ENCODE measurements around the gene ZNF790.

Gene ZNF790

DNA sequence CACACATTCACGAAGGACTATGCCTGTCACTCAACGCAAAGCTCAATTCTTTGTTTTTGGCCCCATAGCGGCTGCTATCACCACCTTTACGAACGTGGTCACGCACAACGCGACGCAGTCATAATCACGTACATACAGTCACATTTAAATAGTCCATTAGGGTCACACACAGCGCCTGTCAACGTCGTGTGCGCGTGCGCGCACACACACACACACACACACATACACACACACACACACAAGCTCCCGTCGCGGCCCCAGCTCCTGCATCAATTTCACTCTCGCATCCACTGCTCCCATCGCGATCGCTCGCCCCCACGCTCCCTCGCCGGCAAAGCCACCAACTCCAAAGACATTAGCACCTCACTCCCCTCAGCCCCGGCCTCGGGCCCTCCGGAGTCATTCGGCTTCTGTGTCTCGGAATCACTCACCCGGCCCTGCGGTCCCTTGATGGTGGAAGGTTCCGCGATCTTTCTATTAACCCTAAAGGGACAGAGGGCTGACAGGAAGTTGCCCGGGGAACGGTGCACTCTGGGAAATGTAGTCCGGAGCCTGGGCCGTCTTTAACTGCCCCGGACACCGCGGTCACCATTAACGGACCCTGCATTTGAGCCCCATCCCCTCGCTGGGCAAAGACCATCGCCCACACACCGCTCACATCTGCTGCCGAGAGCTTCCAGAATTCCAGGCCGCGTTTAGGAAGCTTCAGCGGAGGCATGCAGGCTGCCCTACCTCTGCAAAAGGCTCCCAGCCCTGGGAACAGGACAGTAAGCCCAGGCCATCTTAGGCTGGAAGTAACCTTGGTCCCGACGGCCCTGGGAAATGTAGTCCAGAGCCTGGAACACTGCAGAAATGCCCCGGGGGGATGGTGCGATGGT lies at the start of gene ZNF790:
TSS of gene ZNF790 (minus strand) at position 482 of the 878 bp plus-strand sequence. CDS start 12,768 bp downstream, outside the sequence.
- Histone ChIP-seq H3K4me1 (ENCODE audit: control insufficient read depth in 5 of 5, insufficient read depth in 5 of 5, low read length in 5 of 5) (peaks cover 2 to 21% (median 18%) of the 10 kb centered on the region in 5 donors), H3K9me3 (ENCODE audit: control insufficient read depth in 5 of 5, low read length in 5 of 5) (peaks cover 5 to 33% (median 27%) of the 10 kb centered on the region in 5 donors)

DNA sequence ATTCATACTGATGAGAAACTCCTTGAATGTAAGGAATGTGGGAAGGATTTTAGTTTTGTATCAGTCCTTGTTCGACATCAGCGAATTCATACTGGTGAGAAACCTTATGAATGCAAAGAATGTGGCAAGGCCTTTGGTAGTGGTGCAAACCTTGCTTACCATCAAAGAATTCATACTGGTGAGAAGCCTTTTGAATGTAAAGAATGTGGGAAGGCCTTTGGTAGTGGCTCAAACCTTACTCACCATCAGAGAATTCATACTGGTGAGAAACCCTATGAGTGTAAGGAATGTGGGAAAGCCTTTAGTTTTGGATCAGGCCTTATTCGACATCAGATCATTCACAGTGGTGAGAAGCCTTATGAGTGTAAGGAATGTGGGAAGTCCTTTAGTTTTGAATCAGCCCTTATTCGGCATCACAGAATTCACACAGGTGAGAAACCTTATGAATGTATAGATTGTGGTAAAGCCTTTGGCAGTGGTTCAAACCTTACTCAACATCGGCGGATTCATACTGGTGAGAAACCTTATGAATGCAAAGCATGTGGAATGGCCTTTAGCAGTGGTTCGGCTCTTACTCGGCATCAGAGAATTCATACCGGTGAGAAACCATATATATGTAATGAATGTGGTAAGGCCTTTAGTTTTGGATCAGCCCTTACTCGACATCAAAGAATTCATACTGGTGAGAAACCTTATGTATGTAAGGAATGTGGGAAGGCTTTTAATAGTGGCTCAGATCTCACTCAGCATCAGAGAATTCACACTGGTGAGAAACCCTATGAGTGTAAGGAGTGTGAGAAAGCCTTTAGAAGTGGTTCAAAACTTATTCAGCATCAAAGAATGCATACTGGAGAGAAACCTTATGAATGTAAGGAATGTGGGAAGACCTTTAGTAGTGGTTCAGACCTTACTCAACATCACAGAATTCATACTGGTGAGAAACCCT lies 39.1 kb upstream of the ZNF790 start:
- H3K9me3 ChIP-seq (ENCODE audit: control insufficient read depth in 5 of 5, low read length in 5 of 5) = peaks cover 77 to 97% (median 87%) of the 10 kb centered on the region in 5 donors
- no peak overlapping the region for H3K27ac ChIP-seq (ENCODE audit: low read depth, low read length)
- no peaks in the 10 kb centered on the region for H3K27me3 ChIP-seq (ENCODE audit: control insufficient read depth in 5 of 5, insufficient read depth in 4 of 5, low read length in 5 of 5)
- peaks cover 0 to 3% (median 0%) of the 10 kb centered on the region in 5 donors for H3K4me1 ChIP-seq (ENCODE audit: control insufficient read depth in 5 of 5, insufficient read depth in 5 of 5, low read length in 5 of 5)
- H3K4me3 ChIP-seq (ENCODE audit: low read depth in 1 of 5, low read length in 5 of 5) = peak overlapping the region; percentile 38 to 76 (median 56)
- no peak overlapping the region for H3K9ac ChIP-seq (ENCODE audit: low read length in 5 of 5)
- peaks cover 26 to 49% (median 45%) of the 10 kb centered on the region in 5 donors for H3K36me3 ChIP-seq (ENCODE audit: control insufficient read depth in 5 of 5, insufficient read depth in 5 of 5, low read length in 5 of 5)

More for the DNA sequence above, at the start of gene ZNF790:
- H3K27me3 ChIP-seq (ENCODE audit: control insufficient read depth in 5 of 5, insufficient read depth in 4 of 5, low read length in 5 of 5) = no peaks in the 10 kb centered on the region
- H3K4me3 ChIP-seq (ENCODE audit: low read depth in 1 of 5, low read length in 5 of 5) = peak within 1 kb of the TSS; percentile 93 to 100 (median 98)
- H3K9ac ChIP-seq (ENCODE audit: low read length in 5 of 5) = peak within 1 kb of the TSS; percentile 82 to 95 (median 84)
- peak within 1 kb of the TSS; percentile 89 for H3K27ac ChIP-seq (ENCODE audit: low read depth, low read length)
- peaks cover 3 to 16% (median 14%) of the 10 kb centered on the region in 5 donors for H3K36me3 ChIP-seq (ENCODE audit: control insufficient read depth in 5 of 5, insufficient read depth in 5 of 5, low read length in 5 of 5)

DNA sequence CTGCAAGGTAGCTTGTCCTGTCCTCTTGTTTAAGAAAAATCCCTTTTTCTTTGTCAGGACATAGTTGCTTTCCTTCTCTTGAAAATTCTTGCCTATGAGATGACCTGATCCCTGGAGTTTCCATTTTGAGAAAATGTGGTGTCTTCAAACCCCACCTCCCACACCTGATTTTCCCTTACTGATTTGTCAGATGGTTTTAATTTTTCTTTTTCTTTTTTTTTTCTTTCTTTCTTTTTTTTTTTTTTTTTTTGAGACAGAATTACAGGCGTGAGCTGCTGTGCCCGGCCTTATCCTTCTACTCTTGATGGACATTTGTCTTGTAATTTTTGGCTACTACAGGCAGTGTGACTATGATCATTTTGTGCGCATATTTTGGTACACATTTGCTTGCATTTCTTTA lies 13.7 kb upstream of the ZNF790 start:
- Histone ChIP-seq H3K4me3 (ENCODE audit: low read depth in 1 of 5, low read length in 5 of 5) (peak overlapping the region; percentile 91 to 99 (median 94)), H3K4me1 (ENCODE audit: control insufficient read depth in 5 of 5, insufficient read depth in 5 of 5, low read length in 5 of 5) (peaks cover 0 to 23% (median 22%) of the 10 kb centered on the region in 5 donors), H3K9me3 (ENCODE audit: control insufficient read depth in 5 of 5, low read length in 5 of 5) (peaks cover 0 to 22% (median 4%) of the 10 kb centered on the region in 5 donors), H3K36me3 (ENCODE audit: control insufficient read depth in 5 of 5, insufficient read depth in 5 of 5, low read length in 5 of 5) (peaks cover 4 to 26% (median 17%) of the 10 kb centered on the region in 5 donors), H3K9ac (ENCODE audit: low read length in 5 of 5) (peak overlapping the region in 1 of 5 donors; percentile 94), H3K27ac (ENCODE audit: low read depth, low read length) (no peak overlapping the region), H3K27me3 (ENCODE audit: control insufficient read depth in 5 of 5, insufficient read depth in 4 of 5, low read length in 5 of 5) (no peaks in the 10 kb centered on the region)

DNA sequence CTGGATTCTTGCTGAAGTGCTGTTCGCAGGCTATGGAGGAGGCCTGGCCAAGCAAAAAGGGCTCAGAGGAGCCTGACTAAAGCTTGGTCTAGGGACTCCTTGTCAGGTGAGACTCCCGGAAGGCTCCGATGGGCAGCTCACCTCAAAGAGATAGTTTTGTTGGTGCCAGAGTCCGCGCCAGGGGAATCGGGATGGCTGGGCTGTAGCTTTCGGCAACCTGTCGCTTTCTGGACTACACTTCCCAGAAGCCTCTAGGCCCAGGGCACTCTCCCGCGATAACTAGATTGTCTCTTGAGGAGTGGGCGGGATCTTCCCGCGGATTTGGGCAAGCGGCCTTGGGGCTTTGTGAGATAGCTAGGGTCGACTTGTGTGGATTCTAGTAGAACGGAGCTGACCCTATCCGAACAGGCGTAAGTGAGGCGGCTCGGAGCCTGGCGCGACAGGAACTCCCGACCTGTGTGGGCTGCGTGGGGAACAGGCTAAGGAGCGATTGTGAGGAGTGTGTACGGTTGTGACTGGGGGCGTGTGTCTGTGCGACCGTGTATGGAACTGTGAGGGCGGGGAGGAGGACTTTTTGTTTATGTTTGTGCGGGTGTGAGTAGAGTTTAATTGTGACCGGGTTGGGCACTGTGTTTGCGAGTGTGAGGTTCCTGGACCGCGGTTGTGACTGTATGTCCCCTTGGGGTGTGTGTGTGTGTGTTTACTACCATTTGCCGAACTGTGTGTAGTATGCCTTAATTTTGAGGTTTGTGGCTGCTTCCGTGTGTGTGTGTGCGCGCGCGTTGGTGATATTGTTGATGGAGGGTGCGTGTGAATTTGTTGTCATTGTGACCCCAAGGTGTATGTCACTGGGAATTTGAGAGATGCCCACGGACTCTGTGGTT lies 12.6 kb upstream of the ZNF790 start, which contains the start of gene ZNF345:
TSS of gene ZNF345 (plus strand) at position 318 of the 884 bp plus-strand sequence. CDS start 25,955 bp downstream, outside the sequence.
- peak within 1 kb of the TSS; percentile 79 to 97 (median 94) for H3K9ac ChIP-seq (ENCODE audit: low read length in 5 of 5)
- H3K4me3 ChIP-seq (ENCODE audit: low read depth in 1 of 5, low read length in 5 of 5) = peak within 1 kb of the TSS; percentile 91 to 99 (median 94)
- peaks cover 4 to 17% (median 12%) of the 10 kb centered on the region in 5 donors for H3K36me3 ChIP-seq (ENCODE audit: control insufficient read depth in 5 of 5, insufficient read depth in 5 of 5, low read length in 5 of 5)
- peak within 1 kb of the TSS; percentile 81 for H3K27ac ChIP-seq (ENCODE audit: low read depth, low read length)
- peaks cover 0 to 23% (median 22%) of the 10 kb centered on the region in 5 donors for H3K4me1 ChIP-seq (ENCODE audit: control insufficient read depth in 5 of 5, insufficient read depth in 5 of 5, low read length in 5 of 5)
- H3K27me3 ChIP-seq (ENCODE audit: control insufficient read depth in 5 of 5, insufficient read depth in 4 of 5, low read length in 5 of 5) = no peaks in the 10 kb centered on the region
- peaks cover 0 to 15% (median 4%) of the 10 kb centered on the region in 5 donors for H3K9me3 ChIP-seq (ENCODE audit: control insufficient read depth in 5 of 5, low read length in 5 of 5)

DNA sequence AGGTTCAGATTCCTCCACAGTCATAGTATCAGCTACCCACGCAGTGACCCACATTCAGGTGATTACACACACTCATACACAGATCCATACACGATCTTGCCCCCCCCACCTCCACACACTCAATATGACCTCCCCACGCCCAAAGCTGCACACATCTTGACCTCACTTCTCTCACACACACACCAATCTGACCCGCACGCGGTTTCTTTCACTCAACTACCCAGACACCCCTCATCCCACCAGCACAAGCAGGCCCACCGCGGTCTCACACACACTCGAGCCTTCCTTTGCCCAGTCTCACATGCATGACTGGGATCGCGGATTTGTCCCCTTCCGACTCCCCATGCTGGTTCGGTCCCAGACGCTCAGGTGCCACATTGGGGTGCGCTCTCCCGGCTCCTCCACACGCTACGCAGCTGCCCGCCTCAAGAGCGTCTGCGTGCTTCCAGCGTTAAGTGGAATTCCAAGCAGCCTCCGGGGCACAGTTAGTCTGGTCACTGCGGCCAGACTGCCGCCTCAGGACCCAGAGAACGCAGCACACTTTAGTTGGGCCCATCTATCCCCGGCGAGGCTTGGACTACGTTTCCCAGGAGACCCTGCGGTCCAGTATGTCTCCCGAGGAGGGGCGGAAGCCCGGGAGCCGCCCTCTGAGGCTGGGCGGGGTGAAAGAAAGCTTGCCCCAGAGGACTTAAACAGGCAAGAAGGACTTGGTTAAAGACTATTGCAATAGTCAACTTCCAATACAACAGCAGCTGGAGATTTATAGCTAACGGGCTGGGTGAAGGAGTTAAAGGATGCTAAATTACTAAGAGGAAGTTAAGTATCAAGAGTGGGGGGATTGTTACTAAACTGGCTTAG lies 11.7 kb upstream of the ZNF790 start:
- Histone ChIP-seq H3K4me3 (ENCODE audit: low read depth in 1 of 5, low read length in 5 of 5) (peak overlapping the region; percentile 91 to 99 (median 94)), H3K9ac (ENCODE audit: low read length in 5 of 5) (peak overlapping the region; percentile 79 to 97 (median 94)), H3K27ac (ENCODE audit: low read depth, low read length) (peak overlapping the region; percentile 81), H3K27me3 (ENCODE audit: control insufficient read depth in 5 of 5, insufficient read depth in 4 of 5, low read length in 5 of 5) (no peaks in the 10 kb centered on the region), H3K4me1 (ENCODE audit: control insufficient read depth in 5 of 5, insufficient read depth in 5 of 5, low read length in 5 of 5) (peaks cover 0 to 23% (median 22%) of the 10 kb centered on the region in 5 donors), H3K9me3 (ENCODE audit: control insufficient read depth in 5 of 5, low read length in 5 of 5) (peaks cover 0 to 11% (median 2%) of the 10 kb centered on the region in 5 donors), H3K36me3 (ENCODE audit: control insufficient read depth in 5 of 5, insufficient read depth in 5 of 5, low read length in 5 of 5) (peaks cover 4 to 14% (median 9%) of the 10 kb centered on the region in 5 donors)

DNA sequence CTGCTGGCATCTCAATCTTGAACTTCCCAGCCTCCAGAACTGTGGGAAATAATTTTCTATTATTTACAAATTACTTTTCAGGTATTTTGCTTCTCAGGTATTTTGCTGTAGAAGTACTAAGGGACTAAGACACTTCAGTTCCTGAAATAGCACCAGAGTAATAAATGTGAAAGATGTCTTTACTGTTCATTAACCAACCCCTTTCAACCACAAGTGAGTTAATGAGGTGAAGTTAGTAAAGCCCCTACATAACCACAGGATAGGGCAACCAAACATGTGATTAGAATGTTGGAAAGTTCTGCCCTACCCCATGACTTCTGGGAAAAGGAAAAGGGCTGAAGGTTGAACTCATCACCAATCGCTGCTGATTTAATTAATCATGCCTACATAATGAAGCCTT lies 9.8 kb upstream of the ZNF790 start:
- Histone ChIP-seq H3K27me3 (ENCODE audit: control insufficient read depth in 5 of 5, insufficient read depth in 4 of 5, low read length in 5 of 5) (no peaks in the 10 kb centered on the region), H3K4me3 (ENCODE audit: low read depth in 1 of 5, low read length in 5 of 5) (no peak overlapping the region), H3K27ac (ENCODE audit: low read depth, low read length) (peak overlapping the region; percentile 81), H3K36me3 (ENCODE audit: control insufficient read depth in 5 of 5, insufficient read depth in 5 of 5, low read length in 5 of 5) (peaks cover 0 to 5% (median 2%) of the 10 kb centered on the region in 5 donors), H3K9ac (ENCODE audit: low read length in 5 of 5) (no peak overlapping the region), H3K9me3 (ENCODE audit: control insufficient read depth in 5 of 5, low read length in 5 of 5) (no peaks in the 10 kb centered on the region), H3K4me1 (ENCODE audit: control insufficient read depth in 5 of 5, insufficient read depth in 5 of 5, low read length in 5 of 5) (peaks cover 0 to 23% (median 22%) of the 10 kb centered on the region in 5 donors)

DNA sequence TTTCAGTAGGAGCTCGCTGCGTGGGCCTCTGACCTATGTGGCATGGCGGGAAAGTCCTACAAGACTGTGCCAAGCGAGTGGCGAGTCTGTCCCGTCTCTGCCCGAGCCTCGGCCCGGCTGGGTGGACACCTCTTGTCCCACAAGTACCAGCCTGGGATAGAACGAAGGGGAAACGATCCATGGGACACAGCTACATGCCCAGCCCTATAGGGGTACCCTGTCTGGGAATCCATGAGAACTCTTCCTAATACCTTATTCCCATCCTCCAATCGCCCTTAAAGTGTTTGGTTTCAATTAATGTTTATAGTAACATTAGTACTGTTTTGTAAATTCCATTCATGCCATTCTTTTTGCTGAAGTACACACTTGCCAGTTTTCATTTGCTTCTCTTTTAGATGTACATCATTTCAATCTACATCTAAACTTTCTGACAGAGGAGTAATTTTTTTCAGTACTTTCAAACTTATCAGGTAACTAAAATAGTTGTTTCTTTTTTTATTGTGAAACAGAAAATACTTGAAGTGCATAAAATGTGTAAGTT lies 667 bp upstream of the ZNF790 start:
- H3K4me1 ChIP-seq (ENCODE audit: control insufficient read depth in 5 of 5, insufficient read depth in 5 of 5, low read length in 5 of 5) = peaks cover 2 to 21% (median 18%) of the 10 kb centered on the region in 5 donors
- no peaks in the 10 kb centered on the region for H3K27me3 ChIP-seq (ENCODE audit: control insufficient read depth in 5 of 5, insufficient read depth in 4 of 5, low read length in 5 of 5)
- H3K36me3 ChIP-seq (ENCODE audit: control insufficient read depth in 5 of 5, insufficient read depth in 5 of 5, low read length in 5 of 5) = peaks cover 0 to 12% (median 7%) of the 10 kb centered on the region in 5 donors
- H3K9ac ChIP-seq (ENCODE audit: low read length in 5 of 5) = peak overlapping the region; percentile 82 to 95 (median 84)
- H3K27ac ChIP-seq (ENCODE audit: low read depth, low read length) = peak overlapping the region; percentile 89
- peaks cover 5 to 26% (median 21%) of the 10 kb centered on the region in 5 donors for H3K9me3 ChIP-seq (ENCODE audit: control insufficient read depth in 5 of 5, low read length in 5 of 5)
- peak overlapping the region; percentile 93 to 100 (median 98) for H3K4me3 ChIP-seq (ENCODE audit: low read depth in 1 of 5, low read length in 5 of 5)

Data from subcutaneous abdominal adipose tissue (tissue), 5 donors.